GM12878 (cell line): Measurements from ENCODE around the gene C1QL1. TPM values are rescaled to one million over a fixed set of nuclear protein-coding genes. Genes with fewer than 3 reads are reported as not detected.

ENCODE experiments used
- ATAC-seq: fragments of 200-7000 bp; cut with Tn5 transposase; 3 replicates; pipeline ENCODE4 v1.9.1; 2020; ENCODE audit warnings: mild to moderate bottlenecking, moderate library complexity
- BruUV-seq: library from RNA; stranded (reverse); fragments of 400-500 nt; replicated peaks from 2 replicates; lab custom pipeline; 2021; lab: Mats Ljungman, UMichigan
- CTCF ChIA-PET: fragments of 300-600 bp; sonication (Branson Sonifier 250); formaldehyde crosslinking; extraction: SDS; loops from one replicate; lab custom pipeline; 2021; ENCODE audit warnings: inconsistent platforms; lab: Yijun Ruan, JAX
- POLR2A ChIA-PET: fragments of 350-600 bp; formaldehyde crosslinking; extraction: SDS; loops from one replicate; lab custom pipeline; 2021; ENCODE audit warnings: inconsistent platforms; lab: Charles Lee
- RAD21 ChIA-PET: fragments of 300-600 bp; sonication (Branson Sonifier 250); formaldehyde crosslinking; loops from one replicate; lab custom pipeline; 2023; ENCODE audit warnings: antibody characterized with exemption; ENCODE audit not compliant: unreplicated experiment; lab: Charles Lee
- SMC1A ChIA-PET: fragments of 300-600 bp; sonication (Branson Sonifier 250); formaldehyde crosslinking; loops from one replicate; lab custom pipeline; 2023; ENCODE audit not compliant: unreplicated experiment, uncharacterized antibody; lab: Charles Lee
- DNase-seq: peaks from one replicate; pipeline ENCODE4 v3.0.0-alpha.2; 2011; ENCODE audit warnings: low read depth, low spot score
- FAIRE-seq: peaks from 3 replicates; lab custom pipeline; 2011; peaks lifted over from hg19 to GRCh38; lab: Jason Lieb, UNC
- H2AFZ ChIP-seq: 2 replicates; pipeline ENCODE4 v1.6.0; 2011; ENCODE audit warnings: low read depth, low read length, control low read depth; ENCODE audit not compliant: control insufficient read depth
- H3K27ac ChIP-seq: 2 replicates; pipeline ENCODE4 v1.5.1; 2011; ENCODE audit warnings: control low read depth; ENCODE audit not compliant: control insufficient read depth, insufficient read depth
- H3K27me3 ChIP-seq, 2 experiments: replicated peaks in 1 of 2; 2 replicates each; pipeline versions ENCODE4 v1.6.0 to v1.6.1; 2011; ENCODE audit warnings: low read length in 1 of 2; ENCODE audit not compliant: control insufficient read depth in 2 of 2, insufficient read depth in 2 of 2
- H3K36me3 ChIP-seq, 2 experiments: 2 replicates each; pipeline ENCODE4 v1.5.1; 2011; ENCODE audit warnings: low read length in 1 of 2; ENCODE audit not compliant: control insufficient read depth in 2 of 2, insufficient read depth in 2 of 2
- H3K4me1 ChIP-seq: 2 replicates; pipeline ENCODE4 v1.6.1; 2011; ENCODE audit warnings: mild to moderate bottlenecking, low read length, moderate library complexity, mixed read lengths; ENCODE audit not compliant: control insufficient read depth, insufficient read depth
- H3K4me2 ChIP-seq: 2 replicates; pipeline ENCODE4 v1.6.0; 2011; ENCODE audit warnings: control low read depth; ENCODE audit not compliant: control insufficient read depth, insufficient read depth
- H3K4me3 ChIP-seq: fragments of 200-600 bp; sonication (generic); 2 replicates; pipeline ENCODE4 v1.5.1; 2016
- H3K79me2 ChIP-seq: 2 replicates; pipeline ENCODE4 v1.6.0; 2011; ENCODE audit warnings: low read length; ENCODE audit not compliant: control insufficient read depth, insufficient read depth
- H3K9ac ChIP-seq: 2 replicates; pipeline ENCODE4 v1.8.0; 2011; ENCODE audit warnings: low read length, control low read depth, mixed read lengths; ENCODE audit not compliant: control insufficient read depth, insufficient read depth
- H3K9me3 ChIP-seq: replicated peaks from 3 replicates; pipeline ENCODE4 v1.5.1; 2011; ENCODE audit warnings: mild to moderate bottlenecking, low read length; ENCODE audit not compliant: control insufficient read depth, insufficient read depth
- H4K20me1 ChIP-seq: 2 replicates; pipeline ENCODE4 v1.6.0; 2011; ENCODE audit not compliant: control insufficient read depth, insufficient read depth
- BCL3 ChIP-seq: IDR thresholded peaks from 2 replicates; pipeline ENCODE4 v1.6.1; 2011; ENCODE audit warnings: borderline replicate concordance, low read depth, mild to moderate bottlenecking, moderate library complexity, low read length; ENCODE audit not compliant: insufficient read depth, poor library complexity, severe bottlenecking
- CEBPZ ChIP-seq: fragments of 150-350 bp; IDR thresholded peaks from 2 replicates; pipeline ENCODE4 v1.6.1; 2016; ENCODE audit warnings: low read depth, low read length
- CHD2 ChIP-seq: IDR thresholded peaks from 2 replicates; pipeline ENCODE4 v1.6.1; 2011; ENCODE audit warnings: low read depth, low read length, improper control_type of control experiment, borderline replicate concordance
- GATAD2B ChIP-seq: fragments of 450-650 bp; conservative IDR thresholded peaks from 2 replicates; pipeline ENCODE4 v1.6.1; 2017; ENCODE audit warnings: low read depth, mild to moderate bottlenecking, moderate library complexity
- NFXL1 ChIP-seq: fragments of 450-650 bp; IDR thresholded peaks from 2 replicates; pipeline ENCODE4 v1.6.1; 2017; ENCODE audit warnings: antibody characterized with exemption, mild to moderate bottlenecking, borderline replicate concordance
- NFYB ChIP-seq: IDR thresholded peaks from 2 replicates; pipeline ENCODE4 v1.6.1; 2011; ENCODE audit warnings: low read depth, mild to moderate bottlenecking, low read length, improper control_type of control experiment, moderate library complexity; ENCODE audit not compliant: insufficient read depth
- PAX8 ChIP-seq: fragments of 450-650 bp; IDR thresholded peaks from 2 replicates; pipeline ENCODE4 v1.6.1; 2017; ENCODE audit warnings: mild to moderate bottlenecking, moderate library complexity
- PBX3 ChIP-seq: IDR thresholded peaks from 2 replicates; pipeline ENCODE4 v1.6.1; 2011; ENCODE audit warnings: mild to moderate bottlenecking, low read depth, low read length, moderate library complexity; ENCODE audit not compliant: insufficient replicate concordance
- PKNOX1 ChIP-seq: fragments of 450-650 bp; IDR thresholded peaks from 2 replicates; pipeline ENCODE4 v1.6.1; 2016; ENCODE audit warnings: mild to moderate bottlenecking
- REST ChIP-seq: IDR thresholded peaks from 2 replicates; pipeline ENCODE4 v1.6.1; 2012; ENCODE audit warnings: mild to moderate bottlenecking, low read depth, low read length
- SP1 ChIP-seq: IDR thresholded peaks from one replicate; pipeline ENCODE4 v1.6.1; 2011; ENCODE audit warnings: low read depth, low read length
- SRF ChIP-seq, 2 experiments: IDR thresholded peaks; 2 replicates each; pipeline ENCODE4 v1.6.1; 2011; ENCODE audit warnings: low read depth in 2 of 2, low read length in 2 of 2, mild to moderate bottlenecking in 1 of 2, moderate library complexity in 1 of 2
- STAT3 ChIP-seq: IDR thresholded peaks from 2 replicates; pipeline ENCODE4 v1.6.1; 2011; ENCODE audit warnings: low read depth, low read length, improper control_type of control experiment
- TBL1XR1 ChIP-seq: IDR thresholded peaks from 2 replicates; pipeline ENCODE4 v1.6.1; 2012; ENCODE audit warnings: low read depth, low read length, improper control_type of control experiment
- WGBS: methylation state at CpG from one replicate; pipeline ENCODE4 v1.1.6; 2016; ENCODE audit warnings: low lambda C conversion rate; ENCODE audit not compliant: insufficient replicate concordance, insufficient coverage; ENCODE audit errors: missing lambda C conversion rate; 5-methylcytosine and 5-hydroxymethylcytosine counted together
- in situ Hi-C: fragments of 300-500 bp; cut with MboI; formaldehyde crosslinking; loops from 9 replicates; pipeline ENCODE4 v1.14.3; 2018; ENCODE audit warnings: mixed read lengths
- intact Hi-C: fragments of 100-400 bp; cut with micrococcal nuclease; formaldehyde crosslinking; loops from one replicate; pipeline ENCODE4 v1.14.2; 2022; ENCODE audit not compliant: unreplicated experiment
- polyA plus RNA-seq, 11 experiments: library from polyadenylated mRNA; depleted of rRNA in 4 of 11; unstranded in 6 of 11; stranded (reverse) in 5 of 11; fragments of >200 nt; fragmentation: Nextera tagmentation in 4 of 11; fragmentation: Illumina TruSeq in 1 of 11; extraction: Ambion mirVana in 4 of 11; extraction: Trizol in 1 of 11; gene quantifications; 1 replicate in 1 of 11; 2 replicates in 10 of 11; pipeline versions ENCODE4 v1.2.1 to v1.2.3, GENCODE V29; 2011 to 2016; ENCODE audit warnings: inconsistent platforms in 2 of 11, missing spikeins in 2 of 11, low read depth in 1 of 11
- total RNA-seq, 4 experiments: library from RNA; depleted of rRNA in 3 of 4; stranded (reverse); fragments of >200 nt in 3 of 4; fragmentation: Illumina TruSeq in 1 of 4; extraction: Trizol in 1 of 4; gene quantifications; 2 replicates each; pipeline versions ENCODE4 v1.2.1 to v1.2.3, GENCODE V29; 2013 to 2021

Gene C1QL1
- total and polyA plus RNA-seq, 10 of the 15 experiments (the other 5 are each of a cell fraction or from before 2014, with no cell fraction given) = not detected

GRCh38 chr17:44932787-44933097 lies 35.4 kb downstream of the C1QL1 start:
- Histone ChIP-seq H3K36me3 (peaks cover 37 to 61% of the 10 kb centered on the region in 2 experiments), H2AFZ (no peak overlapping the region), H3K4me2 (no peak overlapping the region), H3K4me3 (no peak overlapping the region), H3K27me3 (no peaks in the 10 kb centered on the region), H4K20me1 (no peaks in the 10 kb centered on the region), H3K79me2 (no peaks in the 10 kb centered on the region; the same call in none of the 2 replicates), H3K9ac (no peak overlapping the region), H3K4me1 (no peaks in the 10 kb centered on the region), H3K27ac (no peak overlapping the region), H3K9me3 (no peaks in the 10 kb centered on the region)
- 97% methylated on average over 6 of the region's 6 CpGs for WGBS
- BruUV-seq = no TSS peak
- ChIA-PET SMC1A (no interaction called here), CTCF (interaction anchor here (1.6 kb wide), 1 partner anchor 12 kb away, joined by 4 read pairs; no protein-coding TSS in a partner anchor), POLR2A (interaction anchor here (0.6 kb wide), 1 partner anchor 641 kb away, joined by 7 read pairs; no protein-coding TSS in a partner anchor), RAD21 (no interaction called here)
- ATAC-seq (no peak), FAIRE-seq (no peak), DNase-seq (no peak)
- intact Hi-C loops = no loop called here
- in situ Hi-C loops = no loop called here
- TF ChIP-seq SP1 (no peak), NFXL1 (no peak), SRF (IDR thresholded peaks at IDR 0.05; ENCODE audit: low read depth in 2 of 2, low read length in 2 of 2) (no peak), STAT3 (no peak), PKNOX1 (no peak), CHD2 (no peak), TBL1XR1 (no peak), GATAD2B (no peak), PAX8 (no peak), NFYB (no peak), BCL3 (no peak), PBX3 (no peak), CEBPZ (no peak), REST (no peak)
